GM19468 (cell line): ENCODE data around the gene CAMSAP1.

Experiments
- ATAC-seq: cut with Tn5 transposase; IDR thresholded peaks from one replicate; pipeline ENCODE4 v1.9.1; 2021; ENCODE audit warnings: mild to moderate bottlenecking, moderate library complexity, moderate number of reproducible peaks; ENCODE audit not compliant: unreplicated experiment; ENCODE audit errors: extremely low read depth

The CAMSAP1 gene

DNA sequence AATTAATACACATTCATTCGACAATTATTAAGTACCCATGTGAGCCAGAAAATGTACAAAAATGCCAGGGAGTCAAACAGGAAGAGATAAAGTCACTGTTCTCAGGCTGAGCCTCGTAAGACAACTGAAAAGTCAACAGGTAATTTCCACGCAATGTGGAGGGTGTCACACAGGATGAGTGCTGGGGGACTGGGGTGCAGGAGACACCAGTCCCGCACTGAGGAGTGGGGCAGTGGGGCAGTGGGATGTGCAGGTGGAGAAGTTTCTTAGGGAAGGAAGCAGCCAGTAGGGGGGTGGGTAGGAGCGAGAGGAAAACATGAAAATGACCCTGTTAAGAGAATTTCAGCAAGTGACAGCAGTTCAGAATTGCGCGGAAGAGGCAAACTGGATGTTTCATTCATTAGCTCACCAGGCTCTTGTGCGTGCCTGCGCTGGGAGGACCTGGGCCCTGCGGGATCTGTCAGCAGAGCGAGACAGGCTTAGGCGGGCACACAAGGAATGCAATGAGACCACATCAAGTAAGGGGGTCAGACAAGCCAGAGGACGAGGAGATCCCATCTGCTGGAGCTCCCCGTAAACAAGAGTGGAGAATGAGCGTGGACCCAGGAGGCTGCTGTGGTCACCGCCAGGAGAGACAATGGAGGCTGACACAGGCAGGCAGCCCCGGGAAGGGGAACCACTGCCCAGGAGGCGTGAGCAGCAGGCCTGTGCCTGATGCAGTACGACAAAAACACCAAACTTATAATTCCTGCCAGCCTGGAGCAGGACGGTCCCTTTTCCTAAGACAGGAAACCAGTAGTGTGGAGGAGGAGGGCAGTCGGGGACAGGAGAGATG lies 21.0 kb downstream of the CAMSAP1 start:
- no peak for ATAC-seq

DNA sequence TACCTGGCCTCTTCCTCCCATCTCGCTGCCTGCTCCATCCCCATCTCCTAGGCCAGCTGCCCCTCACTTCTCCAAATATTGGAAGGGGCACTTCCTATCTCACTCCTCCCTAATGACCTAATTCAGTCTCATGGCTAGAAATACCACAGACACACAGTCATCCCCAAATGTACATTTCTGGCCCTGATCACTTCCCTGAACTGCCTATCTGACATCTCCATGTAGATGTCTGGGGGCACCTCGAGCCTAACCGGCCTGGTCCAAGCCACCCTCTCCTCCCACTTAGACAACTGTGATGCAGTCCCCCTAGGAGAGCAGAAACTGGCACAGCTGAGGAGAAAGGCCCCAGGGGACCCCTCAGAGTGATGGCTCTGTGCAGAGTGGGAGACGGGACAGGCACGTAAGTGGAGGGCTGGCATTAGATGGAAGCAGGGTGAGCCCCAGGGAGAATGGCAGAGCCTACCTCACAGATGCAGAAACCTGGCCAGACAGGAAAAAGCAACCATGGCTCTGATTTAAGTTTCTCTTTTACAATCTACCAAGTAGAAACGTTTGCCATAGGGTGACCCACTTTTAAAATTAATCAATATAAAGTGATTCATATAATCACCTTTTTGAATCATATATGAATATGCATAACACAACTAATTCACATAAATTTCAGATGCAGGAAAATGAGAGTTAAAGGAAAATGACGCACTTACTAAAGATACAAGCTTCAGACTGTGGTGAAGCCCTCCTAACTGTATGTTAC lies 22.1 kb downstream of the CAMSAP1 start:
- ATAC-seq: no peak

DNA sequence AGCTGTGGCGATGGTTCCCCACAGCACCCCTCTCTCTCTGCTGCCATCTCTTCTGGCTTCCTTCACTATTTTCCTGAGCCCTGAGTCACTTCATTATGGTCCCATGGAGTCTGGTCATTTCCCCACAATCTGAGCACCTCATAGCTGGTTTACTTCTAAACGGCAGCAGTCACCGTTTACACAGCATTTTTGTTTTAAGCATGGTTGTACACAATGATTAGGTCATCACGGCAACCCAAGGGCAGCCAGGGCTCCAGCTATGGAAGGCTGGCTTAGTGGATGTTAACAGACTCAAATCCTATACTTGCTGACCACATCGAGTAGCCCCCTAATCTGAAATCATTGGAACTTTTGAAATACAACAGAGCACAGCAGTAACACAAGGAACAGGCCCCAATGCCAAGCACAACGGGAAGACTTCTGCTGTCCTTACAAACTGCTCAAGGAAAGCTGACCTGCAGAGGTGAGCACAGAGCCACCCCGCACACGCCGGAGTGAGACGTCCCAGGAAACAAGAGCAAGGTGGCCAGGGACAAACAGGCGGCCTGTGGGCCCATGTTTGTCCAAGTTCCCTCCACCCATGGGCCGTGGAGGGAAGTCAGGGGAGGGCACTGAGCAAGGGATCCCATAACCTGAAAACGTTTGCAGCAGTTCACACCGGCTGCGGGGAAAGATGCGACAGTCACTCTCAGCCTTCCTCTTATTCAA lies 22.9 kb downstream of the CAMSAP1 start:
- ATAC-seq: no peak

DNA sequence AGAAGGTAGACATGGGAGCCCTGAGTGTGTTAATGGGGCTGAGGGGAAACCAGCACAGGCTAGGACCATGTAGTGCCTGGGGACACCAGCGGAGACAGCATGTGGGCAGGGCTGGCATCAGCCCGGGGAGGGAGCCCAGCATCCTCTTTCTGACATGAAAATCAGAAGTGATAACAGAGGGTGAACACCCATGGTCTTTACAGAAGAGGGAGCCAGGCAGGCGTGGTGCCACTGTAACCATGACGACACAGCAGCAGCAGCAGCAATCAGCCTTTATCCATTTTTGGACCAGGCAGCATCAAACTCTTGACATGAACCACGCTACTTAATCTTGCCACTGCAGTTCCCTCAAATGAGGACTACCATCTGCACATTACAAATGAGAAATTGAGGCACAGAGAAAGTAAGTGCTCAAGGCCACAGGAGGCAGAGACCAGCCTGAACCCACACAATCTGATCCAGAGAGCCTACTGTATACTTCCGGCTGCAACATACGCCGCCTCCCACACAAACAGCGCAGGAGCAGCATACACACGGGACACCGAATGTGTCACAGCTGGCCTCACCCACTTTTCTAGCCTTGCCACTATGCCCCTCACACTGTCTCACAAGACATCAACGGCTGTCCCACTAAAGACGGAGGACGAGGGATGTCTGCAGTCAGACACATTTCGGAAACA lies 23.8 kb downstream of the CAMSAP1 start:
- no peak for ATAC-seq

DNA sequence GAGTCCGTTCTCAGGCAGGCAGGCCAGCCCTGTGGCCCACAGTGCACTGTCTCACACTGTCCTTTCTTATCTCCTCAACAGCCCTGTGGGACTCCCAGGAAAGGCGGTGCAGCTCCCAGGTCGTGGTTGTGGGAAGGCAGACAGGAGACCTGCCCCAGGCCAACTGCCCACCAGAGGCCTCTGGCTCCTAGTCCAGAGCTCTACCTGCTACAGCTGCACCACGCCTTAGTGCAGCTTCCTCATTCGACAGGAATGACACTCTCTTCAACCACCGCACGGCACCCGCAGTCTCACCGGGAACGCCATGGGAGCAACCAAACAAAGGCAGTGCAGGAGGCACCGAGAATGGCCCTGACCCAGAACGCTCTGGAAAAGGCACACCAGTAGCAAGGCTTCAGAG lies 25.3 kb downstream of the CAMSAP1 start:
- ATAC-seq: no peak

DNA sequence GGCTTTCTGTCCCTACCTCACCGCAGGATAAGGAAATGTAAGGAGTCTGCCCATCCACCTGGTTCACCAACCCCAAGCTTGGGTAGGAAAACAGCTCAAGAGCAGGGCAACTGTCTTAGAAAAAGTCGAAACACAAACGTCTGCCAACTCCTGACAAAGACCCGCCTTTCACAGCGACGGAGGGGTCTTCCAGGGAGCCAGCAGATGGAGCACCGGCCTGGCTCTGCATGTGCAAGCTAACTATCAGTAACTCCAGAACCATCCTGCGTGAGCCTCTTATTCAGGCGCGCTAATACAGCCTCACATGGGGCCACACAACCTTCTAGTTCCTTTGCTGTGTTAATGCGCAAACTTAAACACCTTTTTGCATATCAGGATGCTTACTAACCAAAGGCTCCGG lies 26.9 kb downstream of the CAMSAP1 start:
- no peak for ATAC-seq

DNA sequence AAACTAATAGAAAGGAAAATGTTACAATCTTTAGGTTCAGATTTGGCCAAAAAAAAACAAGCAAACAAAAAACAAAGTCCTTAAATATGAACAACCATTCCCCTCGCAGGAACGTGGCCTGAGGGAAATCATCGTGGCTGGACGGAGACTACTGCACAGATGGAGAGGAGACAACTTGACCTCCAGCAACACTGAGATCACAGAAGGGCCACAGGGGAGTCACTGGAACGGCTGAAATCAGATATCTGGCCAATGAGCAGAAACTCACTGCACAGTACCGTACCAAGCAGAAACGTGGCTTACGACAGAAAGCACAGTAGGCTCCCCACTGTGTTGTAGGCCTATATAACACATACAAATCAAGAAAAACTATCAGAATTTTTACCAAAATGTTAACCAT lies 27.7 kb downstream of the CAMSAP1 start:
- ATAC-seq: no peak

DNA sequence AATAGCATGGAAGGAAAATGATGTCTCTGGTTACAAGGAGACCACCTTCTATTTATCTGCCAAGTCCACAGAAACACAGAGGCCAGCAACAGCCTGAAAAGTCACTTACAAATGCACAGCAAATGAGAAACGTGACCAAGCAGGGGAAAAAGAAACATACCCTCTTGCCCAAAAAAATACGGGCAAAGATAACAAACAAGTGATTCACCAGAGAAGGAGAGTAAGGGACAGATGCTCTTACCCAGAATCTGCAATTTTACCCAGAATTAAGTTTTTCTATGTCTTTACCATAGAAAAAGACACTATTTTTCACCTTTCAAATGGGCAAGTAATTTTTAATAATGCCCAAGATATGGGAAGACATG lies 28.1 kb downstream of the CAMSAP1 start:
- ATAC-seq: no peak

DNA sequence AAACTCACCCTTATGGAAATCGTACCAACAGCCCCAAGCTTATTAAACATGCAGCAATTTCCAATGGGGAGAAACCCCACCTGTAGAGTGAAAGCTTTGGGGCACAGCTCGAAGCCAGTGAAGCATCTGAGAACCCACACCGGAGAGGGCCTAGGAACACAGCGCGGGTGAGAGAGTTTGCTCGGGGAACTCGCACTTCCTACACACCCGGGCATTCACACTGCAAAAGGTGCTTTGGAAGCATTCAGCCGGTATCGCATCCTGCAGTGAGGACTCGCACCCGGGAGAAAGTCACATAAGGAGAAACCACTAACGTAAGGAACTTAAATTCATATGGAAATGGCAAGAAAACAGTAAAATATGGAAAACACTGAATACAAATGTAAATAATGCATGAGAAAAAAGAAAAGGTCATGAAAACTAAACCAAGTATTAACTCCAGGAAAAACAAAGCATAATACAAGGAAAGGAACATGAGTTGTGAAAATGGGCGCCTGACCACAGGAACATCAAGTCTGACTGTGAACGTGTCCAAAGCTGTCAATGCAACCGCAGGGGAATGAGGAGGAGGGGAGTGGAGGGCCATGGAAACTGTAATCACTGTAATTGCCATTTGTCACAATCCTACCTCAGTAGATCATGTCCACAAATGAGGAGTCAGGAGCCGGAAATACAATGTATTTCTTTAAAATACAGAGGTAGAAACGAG lies 28.7 kb downstream of the CAMSAP1 start:
- ATAC-seq: no peak

DNA sequence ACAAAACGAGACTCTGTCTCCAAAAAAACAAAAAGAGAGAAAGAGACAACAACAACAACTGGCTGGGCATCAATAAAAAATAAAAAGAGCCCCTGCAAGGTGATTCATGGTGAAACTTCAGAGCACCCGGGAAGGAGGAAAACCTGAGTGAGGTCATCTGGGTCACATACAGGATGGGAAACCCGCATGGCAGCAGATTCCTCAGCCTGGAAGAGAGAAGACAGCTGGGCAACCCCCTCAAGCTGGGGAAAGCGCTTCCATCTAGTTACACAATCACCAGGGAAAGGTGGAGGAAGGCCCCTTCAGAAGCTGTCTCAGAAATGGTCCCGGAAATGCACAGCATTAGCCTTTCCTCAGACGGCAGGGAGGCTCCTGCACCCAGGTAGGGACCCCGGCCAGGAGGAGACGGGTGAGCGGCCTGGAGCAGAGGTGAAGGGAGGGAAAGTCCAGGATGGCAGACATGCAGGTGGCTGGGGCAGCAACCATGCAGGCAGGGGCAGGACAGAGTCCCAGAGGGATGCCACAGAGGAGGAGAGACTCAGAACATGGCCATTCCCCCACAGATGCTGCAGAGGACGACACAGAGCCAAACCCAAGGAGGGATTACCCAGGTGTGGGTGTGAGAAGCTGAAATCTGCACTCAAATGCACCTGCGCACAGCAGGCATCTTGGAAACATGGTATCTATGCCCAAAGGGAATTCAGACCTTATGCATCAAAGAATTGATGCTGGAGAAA lies 29.4 kb downstream of the CAMSAP1 start:
- ATAC-seq: no peak

DNA sequence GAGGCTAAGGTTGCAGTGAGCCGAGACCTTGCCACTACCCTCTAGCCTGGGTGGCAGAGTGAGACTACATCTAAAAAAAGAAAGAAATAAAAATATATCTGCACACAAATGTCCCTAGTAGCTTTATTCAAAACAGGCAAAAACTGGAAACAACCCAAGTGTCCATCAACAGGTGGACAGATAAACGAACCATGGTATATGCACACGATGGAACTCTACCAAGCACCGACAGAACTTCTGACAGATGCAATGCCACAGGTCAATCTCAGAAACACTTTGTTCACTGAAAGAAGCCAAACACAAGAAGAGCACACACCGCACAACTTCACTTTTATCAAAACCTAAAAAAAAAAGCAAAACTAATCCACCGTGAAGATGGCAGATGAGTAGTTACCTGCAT lies 30.4 kb downstream of the CAMSAP1 start:
- ATAC-seq: no peak

DNA sequence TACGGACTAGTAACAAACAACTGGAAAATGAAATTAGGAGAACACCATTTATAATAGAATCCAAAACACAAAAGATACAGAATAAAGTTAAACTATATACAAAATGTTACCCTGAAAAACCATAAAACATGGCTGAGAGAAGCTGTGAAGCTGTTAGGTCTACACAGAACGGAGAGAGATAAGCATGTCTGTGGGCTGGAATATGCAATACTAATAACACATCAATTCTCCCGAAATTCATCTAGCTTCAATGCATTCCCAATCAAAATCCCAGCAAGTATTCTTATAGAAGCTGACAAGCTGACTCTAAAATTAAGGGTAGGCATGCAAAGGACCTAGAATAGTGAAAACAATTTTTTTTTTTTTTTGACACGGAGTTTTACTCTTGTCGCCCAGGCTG lies 32.5 kb downstream of the CAMSAP1 start:
- no peak for ATAC-seq

DNA sequence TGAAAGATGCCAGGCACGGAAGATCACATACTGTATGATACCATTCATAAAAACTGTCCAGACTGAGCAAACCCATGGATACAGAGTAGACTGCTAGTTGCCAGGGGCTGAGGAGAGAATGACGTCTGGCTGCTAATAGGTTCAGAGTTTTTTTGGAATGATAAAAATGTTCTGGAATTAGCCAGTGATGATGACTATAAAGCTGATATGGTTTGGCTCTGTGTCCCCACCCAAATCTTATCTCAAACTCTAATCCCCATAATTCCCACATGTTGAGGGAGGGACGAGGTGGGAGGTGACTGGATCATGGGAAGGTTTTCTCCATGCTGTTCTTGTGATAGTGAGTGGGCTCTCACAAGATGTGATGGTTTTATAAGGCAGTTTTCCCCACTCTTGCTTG lies 37.4 kb downstream of the CAMSAP1 start:
- ATAC-seq: no peak

DNA sequence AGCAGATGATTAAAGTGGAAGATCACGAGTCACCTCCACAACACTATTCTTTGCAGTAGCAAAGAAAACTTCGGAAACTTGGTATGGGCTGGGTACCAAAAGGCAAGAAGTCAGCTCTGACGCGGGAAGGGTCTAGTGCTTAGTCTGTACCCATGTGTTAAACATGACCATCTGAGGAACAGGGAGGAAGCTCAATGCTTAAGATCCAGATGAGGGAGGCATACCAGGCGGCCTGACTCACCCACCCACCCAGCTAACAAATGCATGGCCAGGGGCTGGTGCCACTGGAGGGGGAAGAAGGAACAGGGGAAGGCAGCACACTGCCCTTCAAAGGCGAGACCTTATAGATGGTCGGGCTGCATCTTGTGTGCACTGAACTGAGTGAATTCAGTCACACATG lies 41.8 kb downstream of the CAMSAP1 start:
- no peak for ATAC-seq

DNA sequence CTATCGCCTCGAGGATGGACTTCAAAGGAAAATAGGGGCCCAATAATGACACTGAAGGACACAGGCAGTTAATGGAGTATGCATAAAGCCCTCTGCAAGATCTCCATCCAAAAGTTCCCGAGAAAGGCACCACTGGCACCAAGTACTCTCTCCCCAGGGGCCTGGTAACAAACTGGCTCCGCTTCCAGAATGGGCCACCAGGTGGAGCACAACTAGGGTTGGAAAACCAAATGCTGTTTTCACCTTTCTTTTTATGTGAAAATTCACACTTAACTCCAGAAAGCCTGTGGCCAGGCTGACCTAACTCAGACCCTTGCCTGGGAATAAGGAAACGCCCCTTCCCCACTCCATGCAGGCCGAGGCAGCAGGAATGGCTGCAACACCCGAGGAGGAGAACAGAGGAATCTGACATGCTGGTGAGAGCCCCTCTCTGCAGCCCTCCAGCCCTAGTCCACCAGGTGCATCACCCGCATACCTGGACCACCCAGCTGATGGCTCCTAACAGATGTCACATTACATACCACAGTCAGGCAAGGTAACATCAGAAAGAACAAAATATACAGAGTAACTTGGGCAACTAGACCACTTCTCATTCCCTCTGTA lies 42.8 kb downstream of the CAMSAP1 start:
- ATAC-seq: no peak

DNA sequence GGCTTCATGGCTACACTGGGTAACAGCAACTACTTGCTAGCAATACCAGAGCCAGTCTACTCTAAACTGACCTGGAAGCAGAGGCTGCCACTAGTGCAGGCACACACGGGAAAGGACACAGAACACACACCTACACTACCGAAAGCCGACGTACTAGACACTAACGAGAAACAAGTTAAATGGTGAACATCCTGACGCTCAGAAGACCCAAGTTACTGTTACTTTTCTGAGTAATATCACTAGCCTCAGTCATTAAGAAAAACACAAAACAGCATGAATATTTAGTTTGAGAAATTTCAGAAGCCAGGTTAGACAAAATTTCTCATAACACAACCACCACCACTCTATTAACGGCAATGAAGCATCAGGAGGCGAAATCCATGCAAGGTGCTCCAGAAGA lies 44.5 kb downstream of the CAMSAP1 start:
- ATAC-seq: no peak

DNA sequence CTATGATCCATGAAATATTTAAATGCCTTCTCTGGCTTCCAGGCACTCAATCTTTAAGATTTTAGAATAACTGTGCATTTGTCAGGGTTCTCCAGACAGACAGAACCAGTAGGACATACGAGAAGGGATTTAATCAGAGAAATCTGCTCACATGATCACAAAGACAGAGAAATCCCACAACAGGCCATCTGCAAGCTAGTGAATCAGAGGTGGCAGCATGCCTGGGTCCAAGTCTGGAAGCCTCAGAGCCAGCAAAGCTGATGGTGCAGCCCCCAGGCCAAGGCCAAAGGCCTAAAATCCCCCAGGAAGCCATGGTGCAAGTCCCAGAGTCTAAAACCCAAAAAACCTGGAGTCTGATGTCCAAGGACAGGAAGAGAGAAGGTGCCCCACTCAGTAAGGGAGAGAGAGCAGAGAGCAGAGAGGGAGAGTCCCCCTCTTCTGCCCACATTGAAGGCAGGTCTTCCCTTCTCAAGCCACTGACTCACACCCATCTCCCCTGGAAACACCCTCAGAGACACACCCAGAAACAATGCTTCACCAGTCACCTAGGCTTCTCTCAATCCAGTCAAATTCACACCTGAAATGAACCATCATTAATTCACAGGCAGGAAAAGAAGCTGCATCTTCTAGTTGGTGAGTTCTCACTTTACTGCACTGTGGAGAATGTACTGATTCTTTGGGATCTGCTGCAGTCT lies 48.7 kb downstream of the CAMSAP1 start:
- no peak for ATAC-seq

DNA sequence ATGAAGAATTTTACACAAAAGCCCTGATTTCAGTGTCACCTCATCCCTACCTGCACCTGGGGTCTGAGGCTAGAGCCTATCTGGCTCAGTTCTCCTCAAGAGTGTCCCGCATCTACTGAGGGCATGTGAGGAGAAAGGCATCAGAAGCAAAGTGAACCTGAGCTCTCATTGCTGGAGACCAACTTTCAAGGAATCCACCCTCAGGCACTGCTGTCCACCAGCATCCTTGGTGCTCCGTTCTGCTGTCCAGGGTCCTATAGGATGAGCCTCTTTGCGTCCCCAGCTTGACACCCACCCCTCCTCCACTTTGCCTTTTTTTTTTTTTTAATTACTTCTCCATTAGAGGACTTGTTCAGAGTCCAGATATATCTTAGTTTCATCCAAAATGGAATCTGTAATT lies 49.5 kb downstream of the CAMSAP1 start:
- no peak for ATAC-seq
